ENCODE data around the gene ARFGAP3.

Gene ARFGAP3, protein sequence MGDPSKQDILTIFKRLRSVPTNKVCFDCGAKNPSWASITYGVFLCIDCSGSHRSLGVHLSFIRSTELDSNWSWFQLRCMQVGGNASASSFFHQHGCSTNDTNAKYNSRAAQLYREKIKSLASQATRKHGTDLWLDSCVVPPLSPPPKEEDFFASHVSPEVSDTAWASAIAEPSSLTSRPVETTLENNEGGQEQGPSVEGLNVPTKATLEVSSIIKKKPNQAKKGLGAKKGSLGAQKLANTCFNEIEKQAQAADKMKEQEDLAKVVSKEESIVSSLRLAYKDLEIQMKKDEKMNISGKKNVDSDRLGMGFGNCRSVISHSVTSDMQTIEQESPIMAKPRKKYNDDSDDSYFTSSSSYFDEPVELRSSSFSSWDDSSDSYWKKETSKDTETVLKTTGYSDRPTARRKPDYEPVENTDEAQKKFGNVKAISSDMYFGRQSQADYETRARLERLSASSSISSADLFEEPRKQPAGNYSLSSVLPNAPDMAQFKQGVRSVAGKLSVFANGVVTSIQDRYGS

DNA sequence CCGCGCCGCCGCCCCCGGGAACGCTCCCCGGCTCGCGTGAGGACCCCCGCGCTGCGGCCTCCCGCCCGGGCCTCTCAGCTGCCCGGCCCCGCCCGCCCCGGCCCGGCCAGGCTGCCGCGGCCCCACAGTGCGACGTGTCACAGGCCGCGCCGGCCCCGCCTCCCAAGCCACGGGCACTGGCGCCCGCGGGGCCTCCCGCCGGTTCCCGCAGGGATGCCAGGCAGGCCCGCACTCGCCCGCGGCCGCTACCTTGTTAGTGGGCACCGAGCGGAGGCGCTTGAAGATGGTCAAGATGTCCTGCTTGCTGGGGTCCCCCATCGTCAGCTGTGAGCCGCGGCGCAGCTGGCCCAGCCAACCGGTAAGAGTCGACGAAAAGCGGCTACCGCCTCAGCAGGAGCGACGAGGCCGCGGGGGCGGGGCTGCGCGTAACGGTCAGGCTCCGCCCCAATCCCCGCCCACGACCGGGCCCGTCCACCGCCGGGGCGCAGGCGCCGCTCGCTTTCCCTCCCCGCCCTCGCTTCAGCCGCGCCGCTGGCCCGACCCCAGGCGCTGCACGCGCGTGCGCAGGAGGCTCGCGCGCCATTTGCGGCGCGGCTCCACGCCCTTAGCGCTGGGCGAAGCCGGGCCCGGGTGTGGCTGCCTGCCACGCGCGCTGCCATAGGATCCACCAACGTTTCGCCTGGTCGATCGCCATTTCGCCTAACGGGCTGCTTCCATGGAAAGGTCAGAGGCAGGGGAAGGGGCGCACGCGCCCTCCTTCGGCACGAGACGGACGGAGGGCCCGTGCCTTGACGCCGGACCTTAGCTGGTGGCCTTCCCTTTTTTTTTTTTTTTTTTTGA lies at the start of gene ARFGAP3:
Gene ARFGAP3 (minus strand): TSS at position 409 of the 840 bp plus-strand sequence. CDS start 91 bp downstream, at position 318.
- peak within 1 kb of the TSS; percentile 87 for H3K4me3 ChIP-seq
- peak within 1 kb of the TSS; percentile 70 for H3K9ac ChIP-seq (ENCODE audit: insufficient read length)
- H3K36me3 ChIP-seq (ENCODE audit: insufficient read depth, low read length) = no peaks in the 10 kb centered on the region
- no peaks in the 10 kb centered on the region for H3K9me3 ChIP-seq (ENCODE audit: low read depth, low read length)
- DNase-seq (ENCODE audit: low read depth, low spot score) = no peak
- peak; percentile 70 for TF ChIP-seq POLR2AphosphoS5 (IDR thresholded peaks at IDR 0.05; ENCODE audit: borderline replicate concordance, low read depth, low read length)
- no peak for TF ChIP-seq FOXP2 (optimal IDR thresholded peaks at IDR 0.05; ENCODE audit: control extremely low read depth, extremely low read length, insufficient read depth)
- no peak within 1 kb of the TSS for H3K27ac ChIP-seq

DNA sequence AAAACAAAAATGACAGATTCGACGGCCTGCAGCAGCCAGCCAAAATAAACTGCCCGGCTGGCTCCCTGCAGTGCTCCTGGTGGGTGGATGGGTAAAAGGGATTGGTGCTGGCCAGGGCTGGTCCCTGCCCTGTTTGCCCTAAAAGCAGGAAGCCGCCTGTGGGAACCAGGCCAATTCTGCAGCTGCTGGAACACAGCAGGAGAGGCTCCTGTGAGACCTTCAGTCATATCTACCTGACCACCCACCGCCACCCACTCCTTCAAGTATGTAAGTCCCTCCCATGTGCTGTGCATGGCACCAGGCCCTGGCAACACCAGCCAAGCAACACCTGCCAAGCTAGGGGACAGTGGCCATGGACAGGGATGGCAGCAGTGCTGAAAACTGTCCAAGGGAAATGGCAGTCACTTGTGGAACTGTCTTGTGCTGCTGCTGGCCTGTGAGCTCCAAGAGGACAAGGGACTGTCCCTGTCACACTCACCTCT lies 48.7 kb upstream of the ARFGAP3 start:
- H3K4me3 ChIP-seq = no peak overlapping the region
- H3K27ac ChIP-seq = no peak overlapping the region
- no peaks in the 10 kb centered on the region for H3K9me3 ChIP-seq (ENCODE audit: low read depth, low read length)
- TF ChIP-seq EZH2 (IDR thresholded peaks at IDR 0.05) (no peak), FOXP2 (optimal IDR thresholded peaks at IDR 0.05; ENCODE audit: control extremely low read depth, extremely low read length, insufficient read depth) (no peak), POLR2AphosphoS5 (IDR thresholded peaks at IDR 0.05; ENCODE audit: borderline replicate concordance, low read depth, low read length) (no peak)
- DNase-seq (ENCODE audit: low read depth, low spot score) = no peak
- H3K9ac ChIP-seq (ENCODE audit: insufficient read length) = no peak overlapping the region
- no peaks in the 10 kb centered on the region for H3K36me3 ChIP-seq (ENCODE audit: insufficient read depth, low read length)

DNA sequence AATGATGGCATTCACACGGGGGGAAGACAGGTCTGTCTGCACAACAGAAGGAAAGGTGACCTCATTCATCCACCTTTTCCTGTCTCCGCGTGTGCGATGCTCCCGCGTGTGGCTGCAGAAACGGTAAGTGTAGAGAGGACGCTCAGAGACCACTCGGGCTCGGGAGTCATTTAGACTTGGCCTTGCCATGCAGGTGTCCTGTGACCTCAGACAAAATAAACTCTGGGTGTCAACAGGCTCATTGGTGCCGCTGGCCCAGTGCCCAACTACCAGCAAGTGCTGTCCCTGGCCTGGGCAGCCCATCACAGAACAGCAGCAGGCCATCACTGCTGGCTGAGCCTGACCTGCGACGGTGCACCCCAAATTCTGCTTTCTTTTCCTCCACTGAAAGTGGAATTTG lies 48.1 kb upstream of the ARFGAP3 start:
- TF ChIP-seq FOXP2 (optimal IDR thresholded peaks at IDR 0.05; ENCODE audit: control extremely low read depth, extremely low read length, insufficient read depth) (no peak), EZH2 (IDR thresholded peaks at IDR 0.05) (no peak), POLR2AphosphoS5 (IDR thresholded peaks at IDR 0.05; ENCODE audit: borderline replicate concordance, low read depth, low read length) (no peak)
- no peak overlapping the region for H3K4me3 ChIP-seq
- no peaks in the 10 kb centered on the region for H3K36me3 ChIP-seq (ENCODE audit: insufficient read depth, low read length)
- DNase-seq (ENCODE audit: low read depth, low spot score) = no peak
- no peak overlapping the region for H3K27ac ChIP-seq
- H3K9me3 ChIP-seq (ENCODE audit: low read depth, low read length) = no peaks in the 10 kb centered on the region
- H3K9ac ChIP-seq (ENCODE audit: insufficient read length) = no peak overlapping the region

DNA sequence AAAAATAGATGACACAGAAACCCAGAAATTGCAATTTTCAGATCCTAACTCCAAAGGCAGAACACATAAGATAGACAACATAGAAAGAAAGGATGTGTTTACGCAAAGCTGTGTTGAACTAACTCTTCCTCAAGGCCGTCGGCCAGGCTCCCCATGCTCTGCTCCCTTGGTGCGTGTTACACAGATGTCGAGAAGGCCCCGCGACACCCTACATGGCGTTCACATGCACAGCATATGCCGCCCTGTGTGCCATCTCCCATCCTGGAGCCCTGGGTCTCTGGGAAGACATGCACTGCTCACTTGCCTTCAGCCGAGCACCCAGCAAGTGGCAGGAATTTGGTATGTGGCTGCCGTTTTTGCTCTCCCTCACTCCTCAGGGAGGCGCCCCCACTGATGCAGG lies 47.0 kb upstream of the ARFGAP3 start:
- DNase-seq (ENCODE audit: low read depth, low spot score) = no peak
- no peaks in the 10 kb centered on the region for H3K36me3 ChIP-seq (ENCODE audit: insufficient read depth, low read length)
- no peak overlapping the region for H3K27ac ChIP-seq
- no peaks in the 10 kb centered on the region for H3K9me3 ChIP-seq (ENCODE audit: low read depth, low read length)
- TF ChIP-seq EZH2 (IDR thresholded peaks at IDR 0.05) = no peak
- no peak for TF ChIP-seq FOXP2 (optimal IDR thresholded peaks at IDR 0.05; ENCODE audit: control extremely low read depth, extremely low read length, insufficient read depth)
- no peak for TF ChIP-seq POLR2AphosphoS5 (IDR thresholded peaks at IDR 0.05; ENCODE audit: borderline replicate concordance, low read depth, low read length)
- no peak overlapping the region for H3K9ac ChIP-seq (ENCODE audit: insufficient read length)
- H3K4me3 ChIP-seq = no peak overlapping the region

DNA sequence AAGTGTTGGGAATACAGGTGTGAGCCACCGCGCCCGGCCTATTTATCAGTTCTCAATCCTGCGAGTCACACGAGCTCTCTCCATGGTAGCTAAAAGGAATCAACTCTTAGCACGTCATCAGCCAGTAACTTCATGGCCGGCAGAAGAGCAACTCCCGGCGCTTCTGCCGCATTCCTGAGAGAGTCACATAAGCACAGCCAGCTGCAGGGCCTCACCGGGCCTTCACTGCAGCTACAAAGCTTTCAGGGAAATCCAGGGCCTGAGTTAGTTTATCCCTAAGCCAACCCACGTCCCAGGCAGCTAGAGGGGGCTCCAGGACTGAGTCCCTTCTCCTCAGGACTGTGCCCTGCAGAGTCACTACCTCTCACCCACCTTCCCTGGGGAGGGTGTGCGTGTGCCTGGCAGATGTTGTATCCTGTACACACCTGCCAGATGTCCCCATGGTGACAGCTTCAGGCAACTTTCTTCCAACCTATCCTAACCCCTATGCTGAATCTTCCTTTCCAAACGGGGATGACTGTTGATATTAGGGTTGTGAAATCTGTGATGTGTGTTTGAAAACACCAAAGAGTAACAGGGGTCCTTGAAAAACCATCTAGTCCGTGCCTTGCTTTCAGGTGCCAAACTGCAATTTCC lies 45.9 kb upstream of the ARFGAP3 start:
- TF ChIP-seq EZH2 (IDR thresholded peaks at IDR 0.05) (no peak), POLR2AphosphoS5 (IDR thresholded peaks at IDR 0.05; ENCODE audit: borderline replicate concordance, low read depth, low read length) (no peak), FOXP2 (optimal IDR thresholded peaks at IDR 0.05; ENCODE audit: control extremely low read depth, extremely low read length, insufficient read depth) (no peak)
- no peak overlapping the region for H3K9ac ChIP-seq (ENCODE audit: insufficient read length)
- no peak overlapping the region for H3K4me3 ChIP-seq
- H3K36me3 ChIP-seq (ENCODE audit: insufficient read depth, low read length) = no peaks in the 10 kb centered on the region
- H3K9me3 ChIP-seq (ENCODE audit: low read depth, low read length) = no peaks in the 10 kb centered on the region
- no peak for DNase-seq (ENCODE audit: low read depth, low spot score)
- H3K27ac ChIP-seq = no peak overlapping the region

DNA sequence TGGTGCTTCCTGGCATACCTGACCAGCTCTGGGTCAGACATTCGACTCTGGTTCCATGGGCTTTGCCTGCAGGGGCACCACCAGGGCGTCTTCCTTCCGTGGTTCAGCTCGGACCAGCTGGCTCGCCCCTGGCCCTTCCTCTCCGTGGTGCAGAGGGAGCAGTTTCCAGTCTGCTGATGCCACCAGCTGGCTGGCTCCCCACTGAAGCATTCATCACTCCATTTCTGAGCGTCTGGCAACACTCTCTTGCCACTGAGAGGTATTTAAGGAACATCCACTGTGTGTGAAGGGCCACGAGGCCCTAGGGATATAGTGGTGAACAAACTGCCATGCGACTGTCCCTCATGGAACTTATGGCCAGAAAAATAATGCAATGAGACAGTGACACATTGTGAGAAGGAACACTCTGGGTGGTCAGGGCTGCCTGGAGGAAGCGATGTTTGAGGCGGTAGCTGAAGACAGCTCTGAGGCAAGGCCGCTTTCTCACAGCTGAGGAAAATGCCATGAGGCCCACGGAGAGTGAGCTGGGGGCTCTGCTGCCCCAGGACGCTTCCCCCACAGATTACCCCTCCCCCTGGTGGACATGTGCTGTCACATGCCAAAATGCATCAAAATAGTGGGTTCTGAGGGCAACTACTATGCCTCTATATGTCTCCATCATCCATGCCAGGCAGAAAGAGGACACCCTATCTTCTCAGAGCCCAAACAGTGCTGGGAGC lies 44.9 kb upstream of the ARFGAP3 start:
- no peak for TF ChIP-seq EZH2 (IDR thresholded peaks at IDR 0.05)
- no peak for TF ChIP-seq FOXP2 (optimal IDR thresholded peaks at IDR 0.05; ENCODE audit: control extremely low read depth, extremely low read length, insufficient read depth)
- no peak for TF ChIP-seq POLR2AphosphoS5 (IDR thresholded peaks at IDR 0.05; ENCODE audit: borderline replicate concordance, low read depth, low read length)

DNA sequence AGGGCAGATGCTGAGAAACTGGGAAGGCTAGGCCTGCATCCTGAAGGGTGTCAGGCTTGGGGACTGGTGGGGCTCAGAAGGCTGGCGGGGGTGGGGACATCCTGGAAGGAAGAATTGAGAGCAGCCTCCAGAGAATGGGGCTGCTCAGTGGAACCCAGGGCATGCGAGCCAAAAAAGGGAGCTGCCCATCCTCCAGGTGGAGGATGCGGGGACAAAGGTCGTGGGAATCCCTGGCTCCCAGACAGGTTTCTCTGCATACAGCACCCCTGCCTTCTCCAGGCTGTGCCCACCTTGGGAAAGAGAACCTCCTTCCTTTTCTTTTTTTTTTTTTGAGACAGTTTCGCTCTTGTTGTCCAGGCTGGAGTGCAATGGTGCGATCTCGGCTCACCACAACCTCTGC lies 40.9 kb upstream of the ARFGAP3 start:
- H3K9me3 ChIP-seq (ENCODE audit: low read depth, low read length) = no peaks in the 10 kb centered on the region
- H3K36me3 ChIP-seq (ENCODE audit: insufficient read depth, low read length) = no peaks in the 10 kb centered on the region
- H3K27ac ChIP-seq = no peak overlapping the region
- TF ChIP-seq POLR2AphosphoS5 (IDR thresholded peaks at IDR 0.05; ENCODE audit: borderline replicate concordance, low read depth, low read length) (no peak), FOXP2 (optimal IDR thresholded peaks at IDR 0.05; ENCODE audit: control extremely low read depth, extremely low read length, insufficient read depth) (no peak), EZH2 (IDR thresholded peaks at IDR 0.05) (no peak)
- no peak overlapping the region for H3K4me3 ChIP-seq
- H3K9ac ChIP-seq (ENCODE audit: insufficient read length) = no peak overlapping the region
- DNase-seq (ENCODE audit: low read depth, low spot score) = no peak

More for the DNA sequence above, 44.9 kb upstream of the ARFGAP3 start:
- no peak overlapping the region for H3K4me3 ChIP-seq
- no peak overlapping the region for H3K27ac ChIP-seq
- no peak overlapping the region for H3K9ac ChIP-seq (ENCODE audit: insufficient read length)
- no peak for DNase-seq (ENCODE audit: low read depth, low spot score)
- no peaks in the 10 kb centered on the region for H3K9me3 ChIP-seq (ENCODE audit: low read depth, low read length)
- no peaks in the 10 kb centered on the region for H3K36me3 ChIP-seq (ENCODE audit: insufficient read depth, low read length)

Data from SK-N-MC (cell line).